T-helper 17 cell (primary cell): ENCODE results near the gene CD82. TPM values are rescaled to one million over a fixed set of nuclear protein-coding genes. Genes with fewer than 3 reads are reported as not detected.
A peak's percentile ranks its signal among the peaks of the same experiment; 100 is the strongest.

ENCODE experiments used
- ATAC-seq: fragments of 150-1000 bp; cut with Tn5 transposase; 2 replicates; pipeline ENCODE4 v1.10.0; 2021; ENCODE audit warnings: mild to moderate bottlenecking, moderate library complexity
- DNase-seq, 3 donors: peaks; one replicate each; pipeline versions ENCODE4 v3.0.0 to v3.0.0-alpha.2; 2020 to 2021
- H3K9me3 ChIP-seq: one replicate; pipeline ENCODE4 v1.7.0; 2013; ENCODE audit warnings: low read length, mild to moderate bottlenecking; ENCODE audit not compliant: control insufficient read depth, poor library complexity, severe bottlenecking
- H3K27ac Mint-ChIP-seq: one replicate; pipeline ENCODE4 v1.8.0; 2022; ENCODE audit warnings: mild to moderate bottlenecking, moderate library complexity, mixed read lengths
- H3K27me3 Mint-ChIP-seq: one replicate; pipeline ENCODE4 v1.8.0; 2022; ENCODE audit warnings: mixed read lengths
- H3K36me3 Mint-ChIP-seq: one replicate; pipeline ENCODE4 v1.8.0; 2022; ENCODE audit warnings: low read depth, mixed read lengths
- H3K4me1 Mint-ChIP-seq: one replicate; pipeline ENCODE4 v1.8.0; 2022; ENCODE audit warnings: mild to moderate bottlenecking, mixed read lengths
- H3K4me3 Mint-ChIP-seq: one replicate; pipeline ENCODE4 v1.8.0; 2022; ENCODE audit warnings: mild to moderate bottlenecking, moderate library complexity, mixed read lengths
- total RNA-seq, 4 donors: library from RNA in 2 of 4; stranded (reverse) in 2 of 4; gene quantifications; one replicate each; pipeline ENCODE4 v1.2.3 and lab custom pipeline; 2022 to 2026

CD82 gene
- total RNA-seq, 2 donors from 2014 or later = 112 to 146 TPM

GRCh38 chr11:44528103-44528502 lies 37.4 kb upstream of the CD82 start:
- no peaks in the 10 kb centered on the region for H3K9me3 ChIP-seq
- Mint-ChIP-seq H3K36me3 (peaks cover 2% of the 10 kb centered on the region), H3K27ac (no peak overlapping the region), H3K4me1 (peaks cover 11% of the 10 kb centered on the region), H3K4me3 (no peak overlapping the region), H3K27me3 (peaks cover 13% of the 10 kb centered on the region)
- no peak for DNase-seq
- ATAC-seq = no peak

- Mint-ChIP-seq H3K4me1 (peaks cover 11% of the 10 kb centered on the region), H3K36me3 (peaks cover 2% of the 10 kb centered on the region), H3K4me3 (no peak overlapping the region), H3K27me3 (peaks cover 12% of the 10 kb centered on the region), H3K27ac (no peak overlapping the region)
- DNase-seq (no peak), ATAC-seq (no peak)
- H3K9me3 ChIP-seq = no peaks in the 10 kb centered on the region
These were observed 36.9 kb upstream of the CD82 start for GRCh38 chr11:44528581-44528980.

- H3K4me3 Mint-ChIP-seq = no peak overlapping the region
- peaks cover 3% of the 10 kb centered on the region for H3K36me3 Mint-ChIP-seq
- peaks cover 15% of the 10 kb centered on the region for H3K27me3 Mint-ChIP-seq
- peaks cover 12% of the 10 kb centered on the region for H3K4me1 Mint-ChIP-seq
- no peaks in the 10 kb centered on the region for H3K9me3 ChIP-seq
- no peak overlapping the region for H3K27ac Mint-ChIP-seq
- DNase-seq (no peak), ATAC-seq (no peak)
These were observed 35.5 kb upstream of the CD82 start for GRCh38 chr11:44529895-44530412.

- peaks cover 4% of the 10 kb centered on the region for H3K36me3 Mint-ChIP-seq
- DNase-seq (no peak), ATAC-seq (no peak)
- H3K27ac Mint-ChIP-seq = peak overlapping the region; percentile 14
- H3K4me1 Mint-ChIP-seq = peaks cover 13% of the 10 kb centered on the region
- peaks cover 14% of the 10 kb centered on the region for H3K27me3 Mint-ChIP-seq
- H3K4me3 Mint-ChIP-seq = no peak overlapping the region
- H3K9me3 ChIP-seq = no peaks in the 10 kb centered on the region
These were observed 34.9 kb upstream of the CD82 start for GRCh38 chr11:44530413-44531115.

- no peak for ATAC-seq
- no peak for DNase-seq
- H3K4me1 Mint-ChIP-seq = peaks cover 15% of the 10 kb centered on the region
- peak overlapping the region; percentile 14 for H3K27ac Mint-ChIP-seq
- H3K27me3 Mint-ChIP-seq = peaks cover 16% of the 10 kb centered on the region
- no peak overlapping the region for H3K4me3 Mint-ChIP-seq
- H3K36me3 Mint-ChIP-seq = peaks cover 4% of the 10 kb centered on the region
- no peaks in the 10 kb centered on the region for H3K9me3 ChIP-seq
These were observed 34.4 kb upstream of the CD82 start for GRCh38 chr11:44531116-44531504.

GRCh38 chr11:44531636-44532035 lies 33.8 kb upstream of the CD82 start:
- peaks cover 4% of the 10 kb centered on the region for H3K36me3 Mint-ChIP-seq
- no peak overlapping the region for H3K27ac Mint-ChIP-seq
- ATAC-seq = no peak
- no peaks in the 10 kb centered on the region for H3K9me3 ChIP-seq
- peaks cover 15% of the 10 kb centered on the region for H3K4me1 Mint-ChIP-seq
- H3K27me3 Mint-ChIP-seq = peaks cover 20% of the 10 kb centered on the region
- no peak for DNase-seq
- no peak overlapping the region for H3K4me3 Mint-ChIP-seq

GRCh38 chr11:44532809-44533208 lies 32.7 kb upstream of the CD82 start:
- peaks cover 15% of the 10 kb centered on the region for H3K4me1 Mint-ChIP-seq
- H3K36me3 Mint-ChIP-seq = peaks cover 4% of the 10 kb centered on the region
- DNase-seq (no peak), ATAC-seq (no peak)
- no peaks in the 10 kb centered on the region for H3K9me3 ChIP-seq
- H3K4me3 Mint-ChIP-seq = no peak overlapping the region
- no peak overlapping the region for H3K27ac Mint-ChIP-seq
- H3K27me3 Mint-ChIP-seq = peaks cover 15% of the 10 kb centered on the region

GRCh38 chr11:44533921-44534711 lies 31.3 kb upstream of the CD82 start:
- no peak for ATAC-seq
- H3K27me3 Mint-ChIP-seq = peaks cover 15% of the 10 kb centered on the region
- peaks cover 17% of the 10 kb centered on the region for H3K4me1 Mint-ChIP-seq
- no peak overlapping the region for H3K4me3 Mint-ChIP-seq
- H3K36me3 Mint-ChIP-seq = peaks cover 4% of the 10 kb centered on the region
- H3K27ac Mint-ChIP-seq = no peak overlapping the region
- no peak for DNase-seq
- no peaks in the 10 kb centered on the region for H3K9me3 ChIP-seq

GRCh38 chr11:44535191-44535980 lies 30.1 kb upstream of the CD82 start:
- ATAC-seq = no peak
- Mint-ChIP-seq H3K27ac (no peak overlapping the region), H3K4me1 (peaks cover 12% of the 10 kb centered on the region), H3K27me3 (peaks cover 15% of the 10 kb centered on the region), H3K4me3 (no peak overlapping the region), H3K36me3 (peaks cover 2% of the 10 kb centered on the region)
- no peak for DNase-seq
- H3K9me3 ChIP-seq = no peaks in the 10 kb centered on the region

- no peak for ATAC-seq
- peaks cover 2% of the 10 kb centered on the region for H3K36me3 Mint-ChIP-seq
- H3K9me3 ChIP-seq = no peaks in the 10 kb centered on the region
- H3K27me3 Mint-ChIP-seq = peaks cover 15% of the 10 kb centered on the region
- H3K27ac Mint-ChIP-seq = no peak overlapping the region
- no peak for DNase-seq
- no peak overlapping the region for H3K4me3 Mint-ChIP-seq
- H3K4me1 Mint-ChIP-seq = peaks cover 7% of the 10 kb centered on the region
These were observed 28.5 kb upstream of the CD82 start for GRCh38 chr11:44536788-44537516.

GRCh38 chr11:44537679-44538078 lies 27.8 kb upstream of the CD82 start:
- Mint-ChIP-seq H3K27me3 (peaks cover 15% of the 10 kb centered on the region), H3K4me3 (no peak overlapping the region), H3K27ac (no peak overlapping the region), H3K4me1 (peaks cover 7% of the 10 kb centered on the region), H3K36me3 (peaks cover 2% of the 10 kb centered on the region)
- no peak for DNase-seq
- no peak for ATAC-seq
- H3K9me3 ChIP-seq = no peaks in the 10 kb centered on the region

- peaks cover 2% of the 10 kb centered on the region for H3K36me3 Mint-ChIP-seq
- H3K4me1 Mint-ChIP-seq = peaks cover 7% of the 10 kb centered on the region
These were observed 26.9 kb upstream of the CD82 start for GRCh38 chr11:44538375-44539054.

More at GRCh38 chr11:44538375-44539054, 26.9 kb upstream of the CD82 start:
- no peaks in the 10 kb centered on the region for H3K9me3 ChIP-seq
- no peak overlapping the region for H3K4me3 Mint-ChIP-seq
- peak; percentile 45 to 68 (median 51) for DNase-seq
- peak overlapping the region; percentile 51 for H3K27ac Mint-ChIP-seq
- ATAC-seq = peak; percentile 88
- H3K27me3 Mint-ChIP-seq = peaks cover 15% of the 10 kb centered on the region
